A549 (cell line): ENCODE measurements around the gene CLMN. TPM values are rescaled to one million over a fixed set of nuclear protein-coding genes. Genes with fewer than 3 reads are reported as not detected.

ENCODE experiments used
- ATAC-seq, 2 experiments: fragments of 200-7000 bp in 1 of 2; fragments of >200 bp in 1 of 2; cut with Nextera tagmentation in 1 of 2; cut with Tn5 transposase in 1 of 2; 3 replicates each; pipeline versions ENCODE4 v1.8.0 to v1.9.1; 2018 to 2020; ENCODE audit warnings: mild to moderate bottlenecking in 1 of 2, moderate library complexity in 1 of 2
- CTCF ChIA-PET: fragments of 300-600 bp; sonication (Branson Sonifier 250); formaldehyde crosslinking; extraction: SDS; loops from one replicate; lab custom pipeline; 2021; ENCODE audit warnings: antibody characterized with exemption, inconsistent platforms; lab: Yijun Ruan, JAX
- POLR2A ChIA-PET: fragments of 350-600 bp; formaldehyde crosslinking; extraction: SDS; loops from one replicate; lab custom pipeline; 2021; ENCODE audit warnings: antibody characterized with exemption, inconsistent platforms; lab: Yijun Ruan, JAX
- DNase-seq, 2 experiments: peaks; one replicate each; pipeline versions ENCODE4 v3.0.0 to v3.0.0-alpha.2; 2011 to 2016; ENCODE audit warnings: low read depth in 1 of 2, low spot score in 1 of 2
- FAIRE-seq: peaks from 2 replicates; lab custom pipeline; 2011; peaks lifted over from hg19 to GRCh38; lab: Jason Lieb, UNC
- H3K27ac ChIP-seq, 2 experiments: fragments of >200 bp; sonication (Bioruptor Twin); formaldehyde crosslinking; 3 replicates each; pipeline ENCODE4 v1.5.1; 2016 to 2017
- H3K4me1 ChIP-seq: fragments of >200 bp; sonication (Bioruptor Twin); formaldehyde crosslinking; 3 replicates; pipeline ENCODE4 v1.6.1; 2016
- H3K4me2 ChIP-seq: fragments of >200 bp; sonication (Bioruptor Twin); formaldehyde crosslinking; 3 replicates; pipeline ENCODE4 v1.6.1; 2016
- H3K4me3 ChIP-seq: fragments of >200 bp; sonication (Bioruptor Twin); formaldehyde crosslinking; 3 replicates; pipeline ENCODE4 v1.5.1; 2016
- H3K9me3 ChIP-seq: fragments of >200 bp; sonication (Bioruptor Twin); formaldehyde crosslinking; 3 replicates; pipeline ENCODE4 v1.6.1; 2016
- ATOH8 ChIP-seq: fragments of 250-450 bp; sonication (Bioruptor Pico); IDR thresholded peaks from 2 replicates; pipeline ENCODE4 v1.5.0; 2020; ENCODE audit warnings: low read depth, mild to moderate bottlenecking, moderate library complexity
- CBX2 ChIP-seq: fragments of 200-600 bp; sonication (generic); IDR thresholded peaks from 2 replicates; pipeline ENCODE4 v1.6.1; 2016; ENCODE audit warnings: low read depth, mild to moderate bottlenecking, borderline replicate concordance
- CTCF ChIP-seq: fragments of >200 bp; sonication (Bioruptor Twin); formaldehyde crosslinking; IDR thresholded peaks from 3 replicates; pipeline ENCODE4 v1.5.1; 2016
- ESRRA ChIP-seq: fragments of 150-350 bp; IDR thresholded peaks from 2 replicates; pipeline ENCODE4 v1.6.1; 2014; ENCODE audit warnings: mild to moderate bottlenecking, low read length, borderline replicate concordance
- FOSB ChIP-seq: fragments of 250-450 bp; sonication (Bioruptor Pico); IDR thresholded peaks from 2 replicates; pipeline ENCODE4 v1.5.0; 2020; ENCODE audit warnings: mild to moderate bottlenecking, moderate library complexity
- FOSL2 ChIP-seq, 2 experiments: fragments of 450-650 bp in 1 of 2; fragments of >200 bp in 1 of 2; sonication (Bioruptor Twin) in 1 of 2; formaldehyde crosslinking; IDR thresholded peaks; 2 replicates each; pipeline versions ENCODE4 v1.5.0 to v1.6.1; 2016 to 2020; ENCODE audit warnings: mild to moderate bottlenecking in 1 of 2, moderate library complexity in 1 of 2
- GATA3 ChIP-seq: IDR thresholded peaks from 2 replicates; pipeline ENCODE4 v1.6.1; 2012; ENCODE audit warnings: borderline replicate concordance
- HOXB13 ChIP-seq: fragments of 250-450 bp; sonication (Bioruptor Pico); IDR thresholded peaks from 2 replicates; pipeline ENCODE4 v1.5.0; 2020; ENCODE audit warnings: low read depth, mild to moderate bottlenecking, moderate library complexity
- KDM1A ChIP-seq: fragments of 200-600 bp; sonication (generic); IDR thresholded peaks from 2 replicates; pipeline ENCODE4 v1.6.1; 2016; ENCODE audit warnings: low read depth, mild to moderate bottlenecking
- MYC ChIP-seq: IDR thresholded peaks from 2 replicates; pipeline ENCODE4 v1.6.1; 2012; ENCODE audit warnings: mild to moderate bottlenecking, inconsistent platforms, low read length, improper control_type of control experiment, borderline replicate concordance
- POLR2A ChIP-seq: IDR thresholded peaks from 2 replicates; pipeline ENCODE4 v1.6.1; 2012; ENCODE audit warnings: mild to moderate bottlenecking, low read length
- RAD21 ChIP-seq, 2 experiments: fragments of >200 bp in 1 of 2; sonication (Bioruptor Twin) in 1 of 2; formaldehyde crosslinking in 1 of 2; IDR thresholded peaks in 1 of 2; conservative IDR thresholded peaks in 1 of 2; 2 replicates in 1 of 2; 3 replicates in 1 of 2; pipeline ENCODE4 v1.6.1; 2012 to 2018; ENCODE audit warnings: inconsistent platforms in 1 of 2
- RCOR1 ChIP-seq: fragments of 150-350 bp; IDR thresholded peaks from 2 replicates; pipeline ENCODE4 v1.6.1; 2014; ENCODE audit warnings: antibody characterized with exemption, low read length, low read depth
- RNF2 ChIP-seq: fragments of 200-600 bp; sonication (generic); IDR thresholded peaks from 2 replicates; pipeline ENCODE4 v1.6.1; 2016; ENCODE audit warnings: low read depth, mild to moderate bottlenecking, antibody characterized with exemption, moderate library complexity, borderline replicate concordance
- USF2 ChIP-seq: fragments of 450-650 bp; IDR thresholded peaks from 2 replicates; pipeline ENCODE4 v1.6.1; 2014; ENCODE audit warnings: antibody characterized with exemption
- ZC3H11A ChIP-seq: fragments of 450-650 bp; IDR thresholded peaks from 2 replicates; pipeline ENCODE4 v1.6.1; 2014; ENCODE audit warnings: antibody characterized with exemption, mild to moderate bottlenecking
- ZNF302 ChIP-seq: fragments of 250-450 bp; sonication (Bioruptor Pico); IDR thresholded peaks from 2 replicates; pipeline ENCODE4 v1.9.0; 2021; ENCODE audit warnings: inconsistent platforms, mild to moderate bottlenecking, moderate library complexity
- WGBS: methylation state at CpG from one replicate; pipeline ENCODE4 v1.1.6; 2017; ENCODE audit errors: missing lambda C conversion rate; 5-methylcytosine and 5-hydroxymethylcytosine counted together
- polyA plus RNA-seq, 4 experiments: library from polyadenylated mRNA; depleted of rRNA in 3 of 4; stranded (reverse); fragments of >200 nt; fragmentation: RNase III in 1 of 4; extraction: RNeasy Plus Mini Kit Qiagen cat#74134 plus additional on column Dnase treatment in 1 of 4; gene quantifications; 2 replicates in 3 of 4; 3 replicates in 1 of 4; pipeline ENCODE4 v1.2.3, GENCODE V29; 2011 to 2017
- TF ChIP-seq, protein P1 (sequence below): fragments of >200 bp; sonication (Bioruptor Twin); formaldehyde crosslinking; IDR thresholded peaks from 2 replicates; pipeline ENCODE4 v1.6.1; 2016
- TF ChIP-seq, protein P2 (sequence below): fragments of 150-350 bp; IDR thresholded peaks from 2 replicates; pipeline ENCODE4 v1.6.1; 2014; ENCODE audit warnings: low read depth, mild to moderate bottlenecking, low read length
- TF ChIP-seq, protein P3 (sequence below): IDR thresholded peaks from 2 replicates; pipeline ENCODE4 v1.6.1; 2012
- TF ChIP-seq, protein P4 (sequence below): IDR thresholded peaks from 2 replicates; pipeline ENCODE4 v1.6.1; 2012

The CLMN gene
- polyA plus RNA-seq, 2 of the 4 experiments (the other 2 are of a cell fraction) = 2.9 to 10.6 TPM

DNA sequence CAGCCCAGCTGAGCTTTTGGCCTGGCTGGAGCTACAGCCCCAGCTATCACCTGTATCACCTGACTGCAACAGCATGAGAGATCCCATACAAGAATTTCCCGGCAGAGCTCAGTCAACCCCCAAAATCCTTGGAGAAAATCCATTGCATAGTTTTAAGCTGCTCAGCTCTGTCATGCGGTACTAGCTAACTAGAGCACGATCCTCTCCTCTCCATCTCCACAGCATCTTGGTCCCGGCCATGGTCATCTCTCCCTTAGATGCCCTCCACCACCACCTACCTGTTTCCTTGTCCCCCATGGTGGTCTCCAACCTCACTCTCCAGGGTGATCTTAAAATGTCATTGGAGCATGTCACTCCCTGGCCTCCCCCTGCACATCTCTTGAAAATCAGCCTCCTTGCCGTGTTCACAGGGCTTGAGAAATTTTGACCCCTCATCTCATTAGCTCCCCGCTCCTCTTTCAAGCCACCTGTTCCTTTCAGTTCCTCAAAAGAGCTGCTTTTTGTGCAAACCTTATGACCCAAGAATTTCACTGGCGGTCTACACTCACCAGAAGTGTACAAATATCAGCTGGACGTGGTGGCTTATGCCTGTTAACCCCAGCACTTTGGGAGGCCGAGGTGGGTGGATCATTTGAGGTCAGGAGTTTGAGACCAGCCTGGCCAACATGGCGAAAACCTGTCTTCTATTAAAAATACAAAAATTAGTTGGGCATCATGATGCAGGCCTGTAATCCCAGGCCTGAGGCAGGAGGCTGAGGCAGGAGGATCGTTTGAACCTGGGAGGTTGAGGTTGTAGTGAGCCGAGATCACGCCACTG, 8.1 kb upstream of the CLMN start:
- H3K27ac ChIP-seq = no peak overlapping the region
- TF ChIP-seq ZNF302 (no peak), GATA3 (no peak), CBX2 (no peak), MYC (no peak), RAD21 (conservative IDR thresholded peaks at IDR 0.05 in 1 of 2, IDR thresholded peaks at IDR 0.05 in 1 of 2) (no peak), ZC3H11A (no peak)
- TF ChIP-seq, all 56 proteins: peak for 0
- DNase-seq (no peak), FAIRE-seq (no peak), ATAC-seq (no peak)
- ChIA-PET CTCF (interaction anchor here (0.7 kb wide), 1 partner anchor 9 kb away, joined by 3 read pairs; no protein-coding TSS in a partner anchor), POLR2A (no interaction called here)
- H3K4me2 ChIP-seq = no peak overlapping the region
- peaks cover 4% of the 10 kb centered on the region; the same call in 2 of the 3 replicates for H3K4me1 ChIP-seq
- no peak overlapping the region for H3K4me3 ChIP-seq
- no peaks in the 10 kb centered on the region for H3K9me3 ChIP-seq
- WGBS = 79% methylated on average over 13 of the region's 13 CpGs

GRCh38 chr14:95326987-95327386, 7.3 kb upstream of the CLMN start:
- 71% methylated on average over 3 of the region's 3 CpGs for WGBS
- no peak overlapping the region for H3K4me2 ChIP-seq
- ChIA-PET CTCF (no interaction called here), POLR2A (no interaction called here)
- no peak for FAIRE-seq
- no peak for ATAC-seq
- H3K9me3 ChIP-seq = no peaks in the 10 kb centered on the region
- no peak overlapping the region for H3K4me3 ChIP-seq
- TF ChIP-seq KDM1A (no peak), RNF2 (no peak), ATOH8 (no peak), POLR2A (no peak), USF2 (no peak), ESRRA (no peak), CTCF (no peak), FOSL2 (IDR thresholded peaks at IDR 0.05) (no peak), FOSL2 (CRISPR knock-in tag; IDR thresholded peaks at IDR 0.05) (no peak), RCOR1 (no peak), FOSB (no peak), HOXB13 (CRISPR knock-in tag) (no peak)
- TF ChIP-seq, protein P1, sequence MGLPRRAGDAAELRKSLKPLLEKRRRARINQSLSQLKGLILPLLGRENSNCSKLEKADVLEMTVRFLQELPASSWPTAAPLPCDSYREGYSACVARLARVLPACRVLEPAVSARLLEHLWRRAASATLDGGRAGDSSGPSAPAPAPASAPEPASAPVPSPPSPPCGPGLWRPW = no peak
- TF ChIP-seq, protein P2, sequence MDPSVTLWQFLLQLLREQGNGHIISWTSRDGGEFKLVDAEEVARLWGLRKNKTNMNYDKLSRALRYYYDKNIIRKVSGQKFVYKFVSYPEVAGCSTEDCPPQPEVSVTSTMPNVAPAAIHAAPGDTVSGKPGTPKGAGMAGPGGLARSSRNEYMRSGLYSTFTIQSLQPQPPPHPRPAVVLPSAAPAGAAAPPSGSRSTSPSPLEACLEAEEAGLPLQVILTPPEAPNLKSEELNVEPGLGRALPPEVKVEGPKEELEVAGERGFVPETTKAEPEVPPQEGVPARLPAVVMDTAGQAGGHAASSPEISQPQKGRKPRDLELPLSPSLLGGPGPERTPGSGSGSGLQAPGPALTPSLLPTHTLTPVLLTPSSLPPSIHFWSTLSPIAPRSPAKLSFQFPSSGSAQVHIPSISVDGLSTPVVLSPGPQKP = no peak
- TF ChIP-seq, protein P3, sequence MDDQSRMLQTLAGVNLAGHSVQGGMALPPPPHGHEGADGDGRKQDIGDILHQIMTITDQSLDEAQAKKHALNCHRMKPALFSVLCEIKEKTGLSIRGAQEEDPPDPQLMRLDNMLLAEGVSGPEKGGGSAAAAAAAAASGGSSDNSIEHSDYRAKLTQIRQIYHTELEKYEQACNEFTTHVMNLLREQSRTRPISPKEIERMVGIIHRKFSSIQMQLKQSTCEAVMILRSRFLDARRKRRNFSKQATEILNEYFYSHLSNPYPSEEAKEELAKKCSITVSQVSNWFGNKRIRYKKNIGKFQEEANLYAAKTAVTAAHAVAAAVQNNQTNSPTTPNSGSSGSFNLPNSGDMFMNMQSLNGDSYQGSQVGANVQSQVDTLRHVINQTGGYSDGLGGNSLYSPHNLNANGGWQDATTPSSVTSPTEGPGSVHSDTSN = no peak
- TF ChIP-seq, protein P4, sequence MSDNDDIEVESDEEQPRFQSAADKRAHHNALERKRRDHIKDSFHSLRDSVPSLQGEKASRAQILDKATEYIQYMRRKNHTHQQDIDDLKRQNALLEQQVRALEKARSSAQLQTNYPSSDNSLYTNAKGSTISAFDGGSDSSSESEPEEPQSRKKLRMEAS = no peak
- peaks cover 10% of the 10 kb centered on the region for H3K4me1 ChIP-seq
- no peak overlapping the region for H3K27ac ChIP-seq
- no peak for DNase-seq
